ENCODE results near the gene GGN. TPM values are rescaled to one million over a fixed set of nuclear protein-coding genes. Genes with fewer than 3 reads are reported as not detected.
A peak's percentile ranks its signal among the peaks of the same experiment; 100 is the strongest.

Gene GGN
- polyA plus RNA-seq, 1 donor (not counting 4 experiments of a cell fraction or from before 2014, with no cell fraction given) = not detected

- Histone ChIP-seq H3K27ac (ENCODE audit: control insufficient read depth, insufficient read depth, low read length) (peak within 1 kb of the TSS; percentile 36), H2AFZ (ENCODE audit: control insufficient read depth, low read length) (peak within 1 kb of the TSS; percentile 88), H3K9me1 (ENCODE audit: control insufficient read depth, extremely low read depth, insufficient read depth, low read length) (no peaks in the 10 kb centered on the region), H3K79me2 (ENCODE audit: control insufficient read depth, insufficient read depth, low read length) (no peaks in the 10 kb centered on the region), H3K9me3 (ENCODE audit: control insufficient read depth, low read depth, low read length) (no peaks in the 10 kb centered on the region), H3K9ac (ENCODE audit: control insufficient read depth, extremely low read depth, insufficient read depth, low read length) (peak within 1 kb of the TSS; percentile 78), H3K4me1 (ENCODE audit: control insufficient read depth, extremely low read depth, insufficient read depth, low read length) (peaks cover 4% of the 10 kb centered on the region), H3K27me3 (ENCODE audit: control insufficient read depth, extremely low read depth, insufficient read depth, low read length) (no peaks in the 10 kb centered on the region), H3K4me2 (ENCODE audit: control insufficient read depth, extremely low read depth, insufficient read depth, low read depth, low read length) (peak within 1 kb of the TSS; percentile 91), H3K36me3 (ENCODE audit: control insufficient read depth in 2 of 2, extremely low read depth in 1 of 2, insufficient read depth in 2 of 2, low read length in 2 of 2) (peaks cover 0 to 4% of the 10 kb centered on the region in 2 experiments), H3K4me3 (ENCODE audit: control insufficient read depth in 2 of 3, extremely low read depth in 1 of 3, insufficient read depth in 2 of 3, low read depth in 1 of 3, low read length in 3 of 3) (peak within 1 kb of the TSS; percentile 72 to 88 (median 76)), H4K20me1 (ENCODE audit: control insufficient read depth, extremely low read depth, insufficient read depth, low read length) (no peaks in the 10 kb centered on the region)
- no peak for FAIRE-seq
- TF ChIP-seq EZH2 (IDR thresholded peaks at IDR 0.05; ENCODE audit: low read length) (no peak), CTCF (optimal IDR thresholded peaks at IDR 0.05 in 1 of 3, IDR thresholded peaks at IDR 0.05 in 1 of 3, conservative IDR thresholded peaks at IDR 0.05 in 1 of 3; ENCODE audit: extremely low read depth in 1 of 3, insufficient read depth in 2 of 3, low read length in 3 of 3) (peak; percentile 68 to 89 (median 86))
- peak; percentile 75 for DNase-seq (ENCODE audit: low read depth, low spot score)
- dilution Hi-C loops (cut with MboI; ENCODE audit: extremely low pct_ligation_motif_present, low sequenced_read_pairs) = no loop called here
These were observed 15.3 kb upstream of the GGN start, which contains the start of gene FAM98C for GRCh38 chr19:38402967-38403674. Gene FAM98C, plus strand, starts transcription at chr19:38403093. Its CDS starts 61 bp downstream, at chr19:38403154.

GRCh38 chr19:38402623-38402966, 14.8 kb upstream of the GGN start:
- Histone ChIP-seq H3K9me1 (ENCODE audit: control insufficient read depth, extremely low read depth, insufficient read depth, low read length) (no peaks in the 10 kb centered on the region), H3K79me2 (ENCODE audit: control insufficient read depth, insufficient read depth, low read length) (no peaks in the 10 kb centered on the region), H3K9me3 (ENCODE audit: control insufficient read depth, low read depth, low read length) (no peaks in the 10 kb centered on the region), H3K4me2 (ENCODE audit: control insufficient read depth, extremely low read depth, insufficient read depth, low read depth, low read length) (peak overlapping the region; percentile 91), H2AFZ (ENCODE audit: control insufficient read depth, low read length) (peak overlapping the region; percentile 78), H3K27me3 (ENCODE audit: control insufficient read depth, extremely low read depth, insufficient read depth, low read length) (no peaks in the 10 kb centered on the region), H4K20me1 (ENCODE audit: control insufficient read depth, extremely low read depth, insufficient read depth, low read length) (no peaks in the 10 kb centered on the region), H3K9ac (ENCODE audit: control insufficient read depth, extremely low read depth, insufficient read depth, low read length) (no peak overlapping the region), H3K36me3 (ENCODE audit: control insufficient read depth in 2 of 2, extremely low read depth in 1 of 2, insufficient read depth in 2 of 2, low read length in 2 of 2) (peaks cover 0 to 4% of the 10 kb centered on the region in 2 experiments), H3K4me3 (ENCODE audit: control insufficient read depth in 2 of 3, extremely low read depth in 1 of 3, insufficient read depth in 2 of 3, low read depth in 1 of 3, low read length in 3 of 3) (peak overlapping the region; percentile 21 to 70 (median 49)), H3K4me1 (ENCODE audit: control insufficient read depth, extremely low read depth, insufficient read depth, low read length) (peaks cover 4% of the 10 kb centered on the region), H3K27ac (ENCODE audit: control insufficient read depth, insufficient read depth, low read length) (no peak overlapping the region)
- dilution Hi-C loops (cut with MboI; ENCODE audit: extremely low pct_ligation_motif_present, low sequenced_read_pairs) = no loop called here
- TF ChIP-seq CTCF (optimal IDR thresholded peaks at IDR 0.05 in 1 of 3, IDR thresholded peaks at IDR 0.05 in 1 of 3, conservative IDR thresholded peaks at IDR 0.05 in 1 of 3; ENCODE audit: extremely low read depth in 1 of 3, insufficient read depth in 2 of 3, low read length in 3 of 3) (no peak), EZH2 (IDR thresholded peaks at IDR 0.05; ENCODE audit: low read length) (no peak)
- no peak for FAIRE-seq
- no peak for DNase-seq (ENCODE audit: low read depth, low spot score)
